MM.1S (cell line): ENCODE data around the gene TOB1.

Source experiments
- DNase-seq: peaks from one replicate; pipeline ENCODE4 v3.0.0-alpha.2; 2015
- H2AFZ ChIP-seq: fragments of 300-600 bp; sonication (generic); 2 replicates; pipeline ENCODE4 v1.6.0; 2016; ENCODE audit warnings: antibody characterized with exemption, low read length
- H3F3A ChIP-seq: fragments of 300-600 bp; sonication (generic); 2 replicates; pipeline ENCODE4 v1.6.1; 2016; ENCODE audit warnings: mild to moderate bottlenecking, antibody characterized with exemption, low read length, moderate library complexity, mixed read lengths; ENCODE audit not compliant: insufficient read depth
- H3K27ac ChIP-seq: fragments of 300-600 bp; sonication (generic); 2 replicates; pipeline ENCODE4 v1.5.1; 2016; ENCODE audit warnings: mild to moderate bottlenecking, low read length
- H3K27me3 ChIP-seq: fragments of 300-600 bp; sonication (generic); replicated peaks from 2 replicates; pipeline ENCODE4 v1.6.0; 2016; ENCODE audit warnings: low read length; ENCODE audit not compliant: insufficient read depth
- H3K36me3 ChIP-seq: fragments of 300-600 bp; sonication (generic); replicated peaks from 2 replicates; pipeline ENCODE4 v1.6.1; 2016; ENCODE audit warnings: mild to moderate bottlenecking, low read length, mixed read lengths; ENCODE audit not compliant: insufficient read depth
- H3K4me1 ChIP-seq: fragments of 300-600 bp; sonication (generic); 2 replicates; pipeline ENCODE4 v1.6.1; 2016; ENCODE audit warnings: low read length, mixed read lengths
- H3K4me2 ChIP-seq: fragments of 300-600 bp; sonication (generic); 2 replicates; pipeline ENCODE4 v1.6.0; 2016; ENCODE audit warnings: low read depth, low read length
- H3K4me3 ChIP-seq: fragments of 300-600 bp; sonication (generic); 2 replicates; pipeline ENCODE4 v1.5.1; 2016; ENCODE audit warnings: low read length, mixed read lengths
- H3K79me2 ChIP-seq: fragments of 300-600 bp; sonication (generic); 2 replicates; pipeline ENCODE4 v1.6.1; 2016; ENCODE audit warnings: mixed run types, low read length, mixed read lengths
- H3K9ac ChIP-seq: fragments of 300-600 bp; sonication (generic); 2 replicates; pipeline ENCODE4 v1.6.1; 2016; ENCODE audit warnings: low read length, mixed read lengths
- H3K9me2 ChIP-seq: fragments of 300-600 bp; sonication (generic); replicated peaks from 2 replicates; pipeline ENCODE4 v1.6.1; 2016; ENCODE audit warnings: mild to moderate bottlenecking, low read length, mixed read lengths; ENCODE audit not compliant: insufficient read depth
- H3K9me3 ChIP-seq: fragments of 300-600 bp; sonication (generic); replicated peaks from 2 replicates; pipeline ENCODE4 v1.6.1; 2016; ENCODE audit warnings: mild to moderate bottlenecking, low read length, mixed read lengths; ENCODE audit not compliant: insufficient read depth
- H4K20me1 ChIP-seq: fragments of 300-600 bp; sonication (generic); 2 replicates; pipeline ENCODE4 v1.6.1; 2016; ENCODE audit warnings: mild to moderate bottlenecking, low read length, moderate library complexity, mixed read lengths; ENCODE audit not compliant: insufficient read depth
- EZH2 ChIP-seq: fragments of 300-600 bp; sonication (generic); optimal IDR thresholded peaks from 2 replicates; pipeline ENCODE3; 2017; ENCODE audit warnings: low read depth, mild to moderate bottlenecking, antibody characterized with exemption, low read length, mixed read lengths
- EZH2phosphoT487 ChIP-seq: fragments of 300-600 bp; sonication (generic); IDR thresholded peaks from 2 replicates; pipeline ENCODE4 v1.6.1; 2018; ENCODE audit warnings: antibody characterized with exemption, low read length
- TF ChIP-seq, protein P1 (sequence below): fragments of 300-600 bp; sonication (generic); IDR thresholded peaks from 2 replicates; pipeline ENCODE4 v1.5.1; 2016; ENCODE audit warnings: antibody characterized with exemption, low read length, mixed read lengths

Gene TOB1

DNA sequence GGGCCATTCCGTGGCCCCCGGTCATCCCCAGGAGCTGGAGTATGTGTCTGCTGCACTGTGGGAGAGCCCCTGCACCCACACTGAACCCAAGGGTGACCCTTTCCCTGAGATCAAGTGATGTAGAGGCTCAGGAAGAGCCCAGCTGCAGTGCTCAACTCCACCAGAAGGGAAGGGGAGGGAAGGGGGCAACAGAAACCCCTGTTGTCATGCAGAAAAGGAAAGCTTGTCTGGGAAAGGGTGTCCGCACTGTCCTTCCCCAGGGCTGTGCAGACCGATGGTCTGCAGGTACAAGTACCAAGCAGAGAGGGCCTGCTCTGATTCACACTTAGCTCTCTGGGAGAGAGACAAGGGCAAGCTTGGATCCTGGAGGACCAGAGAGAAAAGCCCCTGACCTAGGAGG lies 45.7 kb upstream of the TOB1 start:
- no peaks in the 10 kb centered on the region for H3K4me1 ChIP-seq
- TF ChIP-seq EZH2 = no peak
- H3K9me3 ChIP-seq = no peaks in the 10 kb centered on the region
- no peaks in the 10 kb centered on the region for H3F3A ChIP-seq
- H3K4me2 ChIP-seq = no peak overlapping the region
- H4K20me1 ChIP-seq = no peaks in the 10 kb centered on the region
- H3K4me3 ChIP-seq = no peak overlapping the region
- no peaks in the 10 kb centered on the region for H3K79me2 ChIP-seq
- H3K27me3 ChIP-seq = no peaks in the 10 kb centered on the region
- no peak for DNase-seq
- no peak overlapping the region for H3K9ac ChIP-seq
- H2AFZ ChIP-seq = no peak overlapping the region
- no peak overlapping the region for H3K27ac ChIP-seq
- no peaks in the 10 kb centered on the region for H3K9me2 ChIP-seq
- H3K36me3 ChIP-seq = no peaks in the 10 kb centered on the region

DNA sequence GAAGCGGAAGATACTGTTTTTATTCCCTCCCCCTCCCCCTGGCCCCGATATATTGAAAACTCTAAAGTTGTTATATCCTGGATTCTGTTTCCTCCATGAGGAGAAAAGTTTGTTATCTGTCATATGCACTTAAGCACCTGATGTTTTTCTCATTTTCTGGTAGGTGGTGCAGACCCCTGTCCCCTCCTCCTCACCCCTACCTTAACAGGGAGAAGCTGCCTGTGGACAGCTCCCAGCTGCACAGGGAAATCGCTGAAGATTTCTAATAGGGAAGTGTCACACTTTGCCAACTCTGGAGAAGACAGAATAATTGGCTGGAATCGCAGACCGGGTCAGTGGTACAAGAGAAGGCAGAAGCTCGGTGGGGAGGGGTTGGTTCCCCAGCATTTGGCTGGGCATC lies 45.3 kb upstream of the TOB1 start:
- Histone ChIP-seq H4K20me1 (no peaks in the 10 kb centered on the region), H3K27me3 (no peaks in the 10 kb centered on the region), H3K4me3 (no peak overlapping the region), H3K4me1 (no peaks in the 10 kb centered on the region), H3K36me3 (no peaks in the 10 kb centered on the region), H2AFZ (no peak overlapping the region), H3K9me3 (no peaks in the 10 kb centered on the region), H3K9me2 (no peaks in the 10 kb centered on the region), H3F3A (no peaks in the 10 kb centered on the region), H3K9ac (no peak overlapping the region), H3K4me2 (no peak overlapping the region), H3K27ac (no peak overlapping the region), H3K79me2 (no peaks in the 10 kb centered on the region)
- no peak for TF ChIP-seq EZH2phosphoT487
- TF ChIP-seq, protein P1, sequence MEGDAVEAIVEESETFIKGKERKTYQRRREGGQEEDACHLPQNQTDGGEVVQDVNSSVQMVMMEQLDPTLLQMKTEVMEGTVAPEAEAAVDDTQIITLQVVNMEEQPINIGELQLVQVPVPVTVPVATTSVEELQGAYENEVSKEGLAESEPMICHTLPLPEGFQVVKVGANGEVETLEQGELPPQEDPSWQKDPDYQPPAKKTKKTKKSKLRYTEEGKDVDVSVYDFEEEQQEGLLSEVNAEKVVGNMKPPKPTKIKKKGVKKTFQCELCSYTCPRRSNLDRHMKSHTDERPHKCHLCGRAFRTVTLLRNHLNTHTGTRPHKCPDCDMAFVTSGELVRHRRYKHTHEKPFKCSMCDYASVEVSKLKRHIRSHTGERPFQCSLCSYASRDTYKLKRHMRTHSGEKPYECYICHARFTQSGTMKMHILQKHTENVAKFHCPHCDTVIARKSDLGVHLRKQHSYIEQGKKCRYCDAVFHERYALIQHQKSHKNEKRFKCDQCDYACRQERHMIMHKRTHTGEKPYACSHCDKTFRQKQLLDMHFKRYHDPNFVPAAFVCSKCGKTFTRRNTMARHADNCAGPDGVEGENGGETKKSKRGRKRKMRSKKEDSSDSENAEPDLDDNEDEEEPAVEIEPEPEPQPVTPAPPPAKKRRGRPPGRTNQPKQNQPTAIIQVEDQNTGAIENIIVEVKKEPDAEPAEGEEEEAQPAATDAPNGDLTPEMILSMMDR = no peak
- TF ChIP-seq EZH2 = no peak
- no peak for DNase-seq

DNA sequence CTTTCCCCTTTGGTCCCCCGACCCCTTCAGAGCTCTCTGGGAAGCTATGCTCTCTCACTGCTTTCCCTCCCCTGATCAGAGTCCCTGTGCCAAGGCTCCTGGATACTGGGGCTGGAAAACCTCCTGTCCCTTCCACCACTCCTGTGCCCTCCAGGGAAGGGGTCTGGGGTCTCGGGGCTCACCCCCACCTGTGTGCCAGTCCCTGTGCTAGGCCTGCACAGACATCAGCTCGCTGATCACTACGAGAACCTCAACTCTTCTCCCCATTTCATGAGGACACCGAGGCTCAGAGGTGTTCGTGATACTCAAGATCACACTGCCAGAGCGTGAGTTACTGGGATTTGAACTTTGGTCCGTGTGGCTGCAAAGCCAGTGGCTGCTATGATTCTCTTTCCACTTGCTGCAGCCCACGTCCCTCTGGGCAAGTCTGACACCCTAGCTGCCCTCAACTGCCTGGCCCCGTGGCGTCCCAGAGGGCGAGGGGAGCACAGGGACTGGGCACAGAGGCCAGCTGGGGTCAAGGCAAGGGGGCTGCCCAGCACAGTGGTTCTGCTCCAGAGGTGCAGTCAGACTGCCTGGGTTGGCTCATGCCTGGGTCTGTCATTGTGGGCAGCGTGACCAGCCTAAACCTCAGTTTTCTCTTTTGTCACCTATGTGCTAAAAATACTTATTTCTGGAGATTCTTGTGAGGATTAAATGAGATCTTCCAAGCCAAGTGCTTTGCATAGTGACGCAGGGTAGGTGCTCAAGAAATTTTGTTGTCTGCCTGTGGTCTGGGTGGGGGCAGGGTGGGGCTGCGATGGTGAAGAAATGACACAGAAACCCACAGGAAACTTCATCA lies 43.8 kb upstream of the TOB1 start:
- Histone ChIP-seq H2AFZ (no peak overlapping the region), H3K4me1 (no peaks in the 10 kb centered on the region), H3K9ac (no peak overlapping the region), H4K20me1 (no peaks in the 10 kb centered on the region), H3K27ac (no peak overlapping the region), H3K4me2 (no peak overlapping the region), H3F3A (no peaks in the 10 kb centered on the region), H3K36me3 (no peaks in the 10 kb centered on the region), H3K79me2 (no peaks in the 10 kb centered on the region), H3K9me2 (no peaks in the 10 kb centered on the region), H3K9me3 (no peaks in the 10 kb centered on the region), H3K4me3 (no peak overlapping the region), H3K27me3 (no peaks in the 10 kb centered on the region)
- no peak for DNase-seq
- TF ChIP-seq, protein P1 = no peak
- no peak for TF ChIP-seq EZH2
- TF ChIP-seq EZH2phosphoT487 = no peak
